Measurements from ENCODE around the gene OXSM.

OXSM gene

DNA sequence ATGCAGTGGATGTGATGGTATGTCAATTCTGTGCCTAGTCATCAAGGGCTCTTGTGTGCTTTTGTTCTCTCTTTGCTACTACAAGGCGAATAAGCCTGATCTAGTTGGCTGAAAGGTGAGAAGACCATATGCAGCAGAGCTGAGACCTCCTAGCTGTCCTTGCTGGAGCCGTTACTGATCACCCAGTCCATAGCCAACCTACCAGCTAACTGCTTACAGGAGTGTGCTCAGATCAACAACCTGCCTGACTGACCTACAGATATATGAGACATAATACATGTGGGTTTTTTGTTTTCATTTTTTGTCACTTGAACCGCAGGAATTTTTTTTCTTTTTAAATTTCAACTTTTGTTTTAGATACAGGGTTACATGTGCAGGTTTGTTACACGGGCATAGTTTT lies 22.8 kb downstream of the OXSM start:
- DNase-seq: no peak

DNA sequence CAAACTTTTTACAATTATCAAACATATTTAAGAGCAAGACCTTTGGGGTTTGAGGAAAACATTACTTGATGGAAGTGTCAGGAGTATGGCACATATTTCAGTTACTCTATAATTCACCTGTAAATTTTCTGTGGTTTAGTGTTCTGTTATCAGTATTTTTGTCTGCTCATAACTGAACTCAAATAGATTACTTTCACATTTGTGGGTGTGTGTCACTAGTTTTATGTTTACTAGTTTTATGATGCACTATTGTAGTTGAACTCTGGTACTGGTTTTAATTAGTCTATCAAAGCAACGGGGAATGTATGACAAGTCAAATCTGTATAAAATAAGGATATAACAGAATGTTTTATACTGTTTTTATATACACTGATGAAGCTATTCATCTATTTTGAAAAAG lies 27.2 kb downstream of the OXSM start:
- DNase-seq: no peak

DNA sequence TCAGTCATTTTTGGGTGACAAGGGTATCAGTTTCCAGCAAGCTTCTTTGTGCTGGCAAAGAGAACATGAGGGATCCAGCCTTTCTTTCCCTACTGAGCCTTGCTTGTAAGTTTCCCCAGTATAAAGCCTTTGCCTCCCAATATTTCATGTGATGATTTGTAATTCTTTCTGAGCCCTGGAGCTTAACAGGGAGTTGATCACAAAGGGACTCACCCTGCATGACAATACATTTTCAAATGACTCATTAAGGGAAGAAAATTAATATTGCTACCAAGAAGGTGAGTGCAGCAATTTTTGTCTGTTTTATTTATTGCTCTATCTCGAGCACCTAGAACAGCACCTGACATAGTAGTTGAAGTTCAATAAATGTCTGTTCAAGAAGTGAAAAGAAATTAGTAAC lies 27.7 kb downstream of the OXSM start:
- no peak for DNase-seq

DNA sequence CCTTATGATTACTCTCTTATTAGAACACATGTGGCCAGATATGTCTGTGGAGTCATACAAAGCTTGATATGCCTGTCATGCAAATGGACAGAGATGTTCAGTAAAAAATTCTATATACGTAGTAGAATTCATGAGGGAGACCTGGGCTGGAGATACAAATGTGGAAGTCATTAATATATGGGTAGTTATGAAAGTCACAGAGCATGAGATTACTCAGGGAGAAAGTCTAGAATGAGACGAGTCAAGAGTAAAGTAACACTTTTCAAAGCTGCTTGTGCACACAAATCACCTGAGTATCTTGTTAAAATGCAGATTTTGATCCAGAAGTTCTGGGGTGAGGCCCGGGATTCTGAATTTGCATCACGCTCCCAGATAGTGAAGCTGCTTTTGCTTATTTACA lies 28.4 kb downstream of the OXSM start:
- DNase-seq: no peak

DNA sequence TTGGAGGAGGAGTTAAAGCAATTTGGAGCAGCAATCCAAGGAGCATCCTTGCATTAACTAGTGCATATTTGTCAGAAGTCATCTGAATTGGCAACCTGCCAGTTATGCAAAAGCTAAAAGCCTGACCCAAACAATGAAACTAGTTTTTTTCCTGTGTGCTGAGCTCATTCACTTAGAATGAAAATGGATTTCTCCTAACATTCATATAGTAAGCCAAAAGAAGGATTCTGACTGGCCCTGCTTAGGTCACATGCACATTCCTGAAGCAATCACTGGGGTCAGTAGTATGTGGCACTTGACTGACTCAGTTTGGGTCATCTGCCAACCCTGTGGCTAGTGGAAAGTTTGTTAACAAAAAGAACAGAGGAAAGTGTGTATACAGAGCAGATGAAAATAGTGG lies 30.5 kb downstream of the OXSM start:
- no peak for DNase-seq

DNA sequence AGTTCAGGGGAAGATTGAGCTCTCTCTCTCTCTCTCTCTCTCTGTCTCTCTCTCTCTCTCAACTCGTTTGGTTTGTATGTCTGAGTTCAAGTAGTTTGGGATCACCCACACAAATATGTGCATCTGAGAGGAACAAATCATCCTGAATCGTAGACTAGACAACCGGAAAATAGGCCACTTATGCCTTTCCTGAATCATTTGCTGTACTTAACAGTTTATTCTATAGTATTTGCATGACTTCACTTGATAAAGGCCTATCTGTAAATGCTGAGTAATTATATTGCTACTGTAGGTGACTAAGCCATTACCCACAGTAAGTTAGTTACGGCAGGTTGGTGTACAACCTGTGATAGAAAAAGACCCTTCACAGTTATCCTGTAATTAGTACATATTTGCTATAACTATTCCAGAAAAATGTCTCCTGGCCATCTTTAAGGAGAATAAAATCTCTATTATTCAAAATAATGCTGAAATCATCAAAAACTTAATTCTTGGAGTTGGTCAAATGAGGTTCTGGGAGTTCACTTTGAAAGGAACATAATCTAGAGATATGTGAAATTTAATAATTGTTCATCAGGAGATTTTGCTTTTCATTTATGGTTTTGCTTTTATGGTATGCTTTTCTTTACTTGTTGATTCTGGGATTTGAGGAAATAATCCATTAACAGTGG lies 31.1 kb downstream of the OXSM start:
- DNase-seq: no peak

DNA sequence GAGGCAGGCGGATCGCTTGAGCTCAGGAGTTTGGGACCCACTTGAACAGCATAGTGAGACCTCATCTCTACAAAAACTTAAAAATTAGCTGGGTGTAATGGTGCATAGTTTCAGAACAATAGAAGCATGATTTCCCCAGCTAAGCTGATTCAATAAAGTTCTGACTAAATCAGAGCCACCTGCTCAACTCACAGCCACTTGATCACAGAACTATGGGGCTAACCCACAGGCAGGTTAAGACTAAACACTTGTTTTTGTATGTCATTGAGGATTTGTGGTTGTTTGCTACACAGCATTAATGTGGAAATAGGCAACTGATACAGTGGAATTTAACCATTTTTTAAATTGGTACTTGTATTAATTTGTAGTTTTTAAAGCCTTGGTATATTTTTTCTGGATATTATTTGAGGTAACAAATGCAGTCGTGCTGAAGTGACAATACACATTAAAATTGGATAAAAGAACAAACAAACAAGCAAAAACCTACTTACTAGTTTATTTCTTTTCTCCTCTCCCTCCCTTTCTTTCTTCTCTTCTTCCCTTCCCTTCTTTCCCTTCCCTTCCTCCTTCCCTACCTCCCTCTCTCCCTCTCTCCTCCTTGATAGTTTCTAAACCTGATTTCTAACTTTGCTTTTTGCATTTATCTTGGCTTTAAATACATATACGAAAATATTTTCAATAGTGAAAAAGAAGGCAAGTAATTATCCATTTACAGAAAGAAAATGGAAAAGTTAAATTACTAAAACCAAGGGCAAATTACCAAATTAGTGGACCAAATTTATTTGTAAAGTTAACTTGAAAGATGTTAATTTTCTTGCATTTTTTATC lies 32.1 kb downstream of the OXSM start:
- DNase-seq: no peak

DNA sequence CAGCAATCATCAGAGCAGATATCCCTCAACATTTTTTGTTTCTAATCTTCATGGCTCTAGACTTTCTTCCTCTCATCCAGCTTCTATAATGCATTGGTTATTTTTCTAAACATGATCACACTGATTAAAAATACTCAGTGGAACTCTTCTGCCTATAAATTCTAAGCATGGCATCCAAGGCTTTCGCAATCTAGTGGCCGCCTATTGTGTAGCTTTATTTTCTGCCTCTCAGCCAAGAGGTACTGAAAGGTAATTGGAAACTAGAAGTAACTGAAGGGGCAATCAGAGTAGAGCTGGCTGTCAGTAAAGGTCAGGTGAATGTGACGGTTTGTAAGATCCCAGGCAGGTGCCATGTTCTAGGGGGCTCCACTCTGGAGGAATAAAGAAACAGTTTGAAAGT lies 33.4 kb downstream of the OXSM start:
- no peak for DNase-seq

DNA sequence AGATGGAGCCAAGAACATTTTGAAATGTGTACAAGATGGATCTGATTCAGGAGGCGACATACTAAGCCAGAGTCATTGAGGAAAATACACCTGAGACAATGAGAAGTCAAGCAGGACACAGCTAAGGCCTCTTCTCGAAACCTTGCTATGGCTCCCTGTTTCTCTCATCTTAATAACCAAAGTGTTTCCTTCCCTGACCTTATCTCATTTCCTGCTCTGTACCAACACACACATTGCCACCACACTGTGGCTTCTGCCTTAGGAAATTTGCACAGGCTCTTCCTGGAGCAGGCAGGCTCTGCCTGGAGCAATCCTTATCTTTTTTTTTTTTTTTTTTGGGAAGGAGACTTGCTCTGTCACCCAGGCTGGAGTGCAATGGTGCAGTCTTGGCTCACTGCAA lies 36.6 kb downstream of the OXSM start:
- no peak for DNase-seq

DNA sequence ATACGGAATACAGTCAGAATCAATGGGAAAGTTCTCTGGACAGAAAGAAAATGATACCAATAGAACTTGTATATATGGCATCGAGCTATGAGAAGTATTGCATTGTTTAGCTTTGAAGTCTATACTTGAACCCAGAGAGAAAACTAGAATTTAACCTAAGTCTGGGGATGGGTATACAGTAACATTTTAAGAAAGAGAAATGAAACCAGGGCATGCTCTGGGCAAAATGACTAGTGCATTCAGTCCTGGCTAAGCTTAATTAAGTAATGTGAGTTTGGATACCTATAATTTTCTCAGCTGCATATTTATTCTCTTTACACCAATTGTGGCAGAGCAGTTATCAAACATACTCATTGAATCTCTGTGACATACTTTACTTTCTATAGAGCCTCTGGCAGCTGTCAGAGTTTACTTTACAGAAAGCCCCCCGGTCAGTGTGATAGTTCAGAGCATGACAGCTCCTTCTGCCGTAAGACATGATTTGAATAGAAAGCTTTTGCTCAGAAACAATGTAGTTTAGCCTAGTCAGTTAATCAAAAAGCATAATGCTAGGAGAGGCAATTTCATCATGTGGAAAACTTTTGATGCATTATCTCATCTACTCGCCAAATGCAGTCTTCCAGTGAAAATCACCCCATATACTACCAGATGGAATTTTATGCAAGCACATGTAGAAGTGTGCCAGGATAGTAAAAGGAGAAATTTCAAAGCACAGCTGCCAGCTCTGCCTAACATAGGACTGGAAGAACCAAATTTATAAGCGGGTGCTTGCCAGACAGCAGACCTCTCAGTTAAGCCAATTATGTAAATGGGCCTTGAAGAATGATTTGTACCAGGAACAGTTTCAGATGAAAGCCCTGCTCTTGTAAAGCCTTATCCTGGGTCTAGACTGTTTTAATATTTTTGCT lies 40.7 kb downstream of the OXSM start:
- DNase-seq: no peak

DNA sequence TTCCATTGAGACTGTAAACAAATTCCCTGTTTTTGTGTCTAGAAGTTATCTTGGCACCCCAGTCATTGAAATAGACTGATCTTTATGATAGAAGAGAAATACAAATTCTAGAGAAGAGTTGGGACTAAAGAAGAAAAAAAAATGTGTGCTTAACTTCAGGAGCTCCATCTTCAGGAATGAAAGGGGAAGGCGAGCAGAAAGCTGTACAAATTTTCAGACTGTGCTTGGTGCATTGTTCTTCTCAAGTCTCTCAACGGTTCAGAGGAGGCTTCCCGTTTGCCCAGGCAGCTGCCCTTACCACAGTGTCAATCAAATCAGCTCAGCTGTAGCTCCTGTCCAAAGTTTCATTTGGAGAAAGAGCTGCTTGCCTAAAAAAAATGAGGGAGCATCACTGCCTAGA lies 41.7 kb downstream of the OXSM start:
- DNase-seq: no peak

DNA sequence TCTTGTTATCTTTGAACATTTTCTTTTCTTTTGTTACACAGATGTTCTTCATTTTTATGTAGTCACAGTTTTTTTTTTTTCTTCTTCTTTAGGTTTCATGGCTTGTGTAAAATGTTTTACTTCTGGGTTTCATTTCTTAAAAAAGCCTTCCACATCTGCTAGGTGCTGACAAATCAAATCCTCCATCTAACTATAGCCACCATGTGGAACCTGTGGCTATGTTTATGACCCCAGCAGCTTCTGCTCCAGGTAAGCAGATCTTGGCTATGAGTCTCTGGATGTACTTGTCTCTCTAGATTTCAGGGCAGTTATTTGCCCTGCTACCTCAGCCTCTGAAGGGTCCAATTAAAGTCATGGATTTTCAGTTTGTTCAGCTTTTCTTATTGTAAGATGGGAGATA lies 44.5 kb downstream of the OXSM start:
- no peak for DNase-seq

DNA sequence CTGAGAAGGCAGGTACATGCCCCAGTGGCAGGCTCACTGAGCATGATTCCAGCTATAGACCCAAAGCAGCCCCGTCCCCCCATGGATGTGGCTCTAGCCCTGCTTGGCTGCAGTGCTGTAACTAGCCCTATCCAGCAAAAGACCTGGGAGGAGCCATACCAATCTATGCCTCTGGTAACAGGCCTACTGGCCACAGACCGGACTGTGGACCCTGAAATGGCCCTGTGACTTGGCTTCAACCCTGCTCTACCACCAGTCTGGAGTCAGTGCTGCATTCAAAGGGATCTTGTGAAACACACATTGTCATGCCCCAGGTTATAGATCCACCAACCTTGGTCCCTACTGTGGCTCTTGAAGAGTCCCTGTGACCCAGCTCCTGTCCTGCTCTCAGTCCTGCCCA lies 46.7 kb downstream of the OXSM start:
- DNase-seq: no peak

DNA sequence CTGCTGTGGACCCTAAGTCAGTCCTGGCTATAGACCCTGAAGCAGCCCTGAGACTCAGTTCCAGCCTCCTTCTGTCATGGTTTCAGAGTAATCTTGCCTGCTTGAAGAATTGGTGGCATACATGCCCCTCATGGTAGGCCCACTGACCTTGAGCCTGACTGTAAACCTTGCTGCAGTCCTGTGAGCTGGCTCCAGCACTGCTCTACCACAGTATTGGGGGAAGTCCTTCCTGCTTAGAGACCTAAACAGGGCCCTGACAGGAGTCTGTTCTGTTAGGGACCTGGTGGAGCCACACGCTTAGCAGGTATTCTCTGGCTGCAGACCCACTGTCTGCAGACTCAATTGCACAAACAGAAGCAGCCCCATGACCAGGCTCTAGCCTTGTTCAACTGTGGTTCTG lies 47.1 kb downstream of the OXSM start:
- no peak for DNase-seq

DNA sequence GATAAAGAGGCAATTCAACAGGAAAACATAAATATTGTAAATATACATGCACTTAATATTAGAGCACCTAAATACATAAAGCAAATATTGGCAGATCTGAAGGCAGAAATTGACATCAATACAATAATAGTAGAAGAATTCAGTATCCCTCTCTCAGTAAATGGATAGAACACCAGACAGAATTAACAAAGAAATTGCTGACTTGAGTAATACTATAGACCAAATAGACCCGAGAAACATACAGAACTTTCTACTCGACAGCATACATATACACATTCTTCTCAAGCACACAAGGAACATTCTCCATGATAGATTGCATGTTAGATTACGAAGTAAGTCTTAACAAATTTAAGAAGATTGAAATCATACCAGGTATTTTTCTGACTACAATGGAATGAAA lies 50.2 kb downstream of the OXSM start:
- no peak for DNase-seq

DNA sequence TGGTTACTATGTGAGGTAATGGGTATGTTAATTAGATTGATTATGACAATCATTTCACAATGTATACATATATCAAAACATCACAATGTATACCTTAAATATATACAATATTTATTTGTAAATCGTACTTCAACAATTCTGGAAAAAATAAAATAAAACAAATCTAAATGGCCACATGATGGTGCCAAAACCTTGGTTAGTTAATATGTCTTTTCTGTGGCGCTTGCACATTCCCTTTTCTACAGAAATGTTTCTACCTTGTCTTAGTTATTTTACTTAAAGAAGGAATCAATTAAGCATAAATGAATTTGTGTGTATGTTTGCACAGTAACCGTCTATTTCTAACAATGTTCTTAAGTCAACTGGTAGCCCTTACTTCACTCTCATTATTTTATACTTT lies 53.4 kb downstream of the OXSM start:
- DNase-seq: no peak

Measured in CD4-positive, alpha-beta T cell treated with Interleukin-15 for 1 hour (primary cell).